Testis (tissue), 3 donors: ENCODE results near the gene TFAP2E. TPM values are rescaled to one million over a fixed set of nuclear protein-coding genes. Genes with fewer than 3 reads are reported as not detected.

Experiments used
- DNase-seq: peaks from one replicate; pipeline ENCODE4 v3.0.0-alpha.2; 2019
- H3K27ac ChIP-seq, 2 donors: fragments of 200-600 bp; sonication (generic); one replicate each; pipeline ENCODE4 v1.5.1; 2019
- H3K27me3 ChIP-seq: fragments of 200-600 bp; sonication (generic); one replicate; pipeline ENCODE4 v1.5.1; 2019
- H3K36me3 ChIP-seq: fragments of 200-600 bp; sonication (generic); one replicate; pipeline ENCODE4 v1.5.1; 2017; ENCODE audit warnings: low read depth; ENCODE audit errors: missing control alignments
- H3K4me1 ChIP-seq: fragments of 200-600 bp; sonication (generic); one replicate; pipeline ENCODE4 v1.5.1; 2019
- H3K4me3 ChIP-seq, 2 donors: fragments of 200-600 bp; sonication (generic); one replicate each; pipeline ENCODE4 v1.5.1; 2017 to 2019
- H3K9me3 ChIP-seq: fragments of 200-600 bp; sonication (generic); one replicate; pipeline ENCODE4 v1.5.1; 2017
- POLR2A ChIP-seq: fragments of 450-650 bp; IDR thresholded peaks from one replicate; pipeline ENCODE4 v1.6.1; 2017; ENCODE audit warnings: antibody characterized with exemption, mild to moderate bottlenecking, moderate library complexity
- WGBS, 2 donors: methylation state at CpG; one replicate each; pipeline ENCODE4 v1.1.5; 2018; 5-methylcytosine and 5-hydroxymethylcytosine counted together
- intact Hi-C: fragments of 100-400 bp; cut with DNase I; formaldehyde crosslinking; loops from one replicate; pipeline ENCODE4 v1.15.1; 2023; ENCODE audit warnings: low total_unique reads
- polyA plus RNA-seq: library from polyadenylated mRNA; stranded (reverse); fragments of 350-450 nt; fragmentation: Illumina TruSeq; extraction: RNeasy Lipid Tissue Mini Kit (QIAGEN cat#74804); gene quantifications from one replicate; pipeline ENCODE4 v1.2.3, GENCODE V29; 2014; ENCODE audit warnings: low read depth, low replicate concordance; ENCODE audit not compliant: insufficient read depth
- total RNA-seq, 2 donors: library from RNA; depleted of rRNA; stranded (reverse); fragments of >200 nt; gene quantifications; one replicate each; pipeline ENCODE4 v1.2.3, GENCODE V29; 2016
- TF ChIP-seq, protein P1 (sequence below), 3 experiments: fragments of 450-650 bp in 2 of 3; fragments of 200-600 bp in 1 of 3; sonication (generic) in 1 of 3; IDR thresholded peaks; one replicate each; pipeline ENCODE4 v1.5.1; 2016 to 2019; ENCODE audit warnings: antibody characterized with exemption in 3 of 3, mild to moderate bottlenecking in 2 of 3, moderate library complexity in 1 of 3

The TFAP2E gene
- total and polyA plus RNA-seq, 3 donors from 2014 or later, result 1.9 to 4.0 (median 1.9) TPM

DNA sequence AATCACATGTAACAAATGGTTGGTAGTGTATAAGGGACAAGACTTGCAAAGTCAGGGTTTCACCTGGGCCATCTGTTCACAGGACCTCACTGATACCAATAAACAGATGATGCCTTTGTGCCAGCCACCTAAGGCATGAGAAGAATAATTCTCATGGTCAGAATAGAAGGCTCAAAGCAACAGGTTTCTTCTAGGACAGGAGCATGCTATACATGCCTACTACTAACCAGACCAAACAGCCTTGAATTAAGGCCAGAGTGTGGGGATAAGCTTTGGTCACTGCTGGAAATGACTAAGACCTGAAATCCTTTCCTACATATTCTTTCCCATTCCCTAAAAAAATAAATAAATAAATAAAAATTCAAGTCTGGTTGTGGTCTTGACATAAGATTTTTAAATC lies 50.7 kb downstream of the TFAP2E start:
- Histone ChIP-seq H3K9me3 (no peaks in the 10 kb centered on the region), H3K27ac (no peak overlapping the region), H3K4me3 (no peak overlapping the region), H3K36me3 (no peaks in the 10 kb centered on the region), H3K27me3 (no peaks in the 10 kb centered on the region), H3K4me1 (no peaks in the 10 kb centered on the region)
- no peak for TF ChIP-seq POLR2A
- TF ChIP-seq, protein P1, sequence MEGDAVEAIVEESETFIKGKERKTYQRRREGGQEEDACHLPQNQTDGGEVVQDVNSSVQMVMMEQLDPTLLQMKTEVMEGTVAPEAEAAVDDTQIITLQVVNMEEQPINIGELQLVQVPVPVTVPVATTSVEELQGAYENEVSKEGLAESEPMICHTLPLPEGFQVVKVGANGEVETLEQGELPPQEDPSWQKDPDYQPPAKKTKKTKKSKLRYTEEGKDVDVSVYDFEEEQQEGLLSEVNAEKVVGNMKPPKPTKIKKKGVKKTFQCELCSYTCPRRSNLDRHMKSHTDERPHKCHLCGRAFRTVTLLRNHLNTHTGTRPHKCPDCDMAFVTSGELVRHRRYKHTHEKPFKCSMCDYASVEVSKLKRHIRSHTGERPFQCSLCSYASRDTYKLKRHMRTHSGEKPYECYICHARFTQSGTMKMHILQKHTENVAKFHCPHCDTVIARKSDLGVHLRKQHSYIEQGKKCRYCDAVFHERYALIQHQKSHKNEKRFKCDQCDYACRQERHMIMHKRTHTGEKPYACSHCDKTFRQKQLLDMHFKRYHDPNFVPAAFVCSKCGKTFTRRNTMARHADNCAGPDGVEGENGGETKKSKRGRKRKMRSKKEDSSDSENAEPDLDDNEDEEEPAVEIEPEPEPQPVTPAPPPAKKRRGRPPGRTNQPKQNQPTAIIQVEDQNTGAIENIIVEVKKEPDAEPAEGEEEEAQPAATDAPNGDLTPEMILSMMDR (IDR thresholded peaks at IDR 0.05), result no peak
- intact Hi-C loops, result no loop called here
- no peak for DNase-seq

DNA sequence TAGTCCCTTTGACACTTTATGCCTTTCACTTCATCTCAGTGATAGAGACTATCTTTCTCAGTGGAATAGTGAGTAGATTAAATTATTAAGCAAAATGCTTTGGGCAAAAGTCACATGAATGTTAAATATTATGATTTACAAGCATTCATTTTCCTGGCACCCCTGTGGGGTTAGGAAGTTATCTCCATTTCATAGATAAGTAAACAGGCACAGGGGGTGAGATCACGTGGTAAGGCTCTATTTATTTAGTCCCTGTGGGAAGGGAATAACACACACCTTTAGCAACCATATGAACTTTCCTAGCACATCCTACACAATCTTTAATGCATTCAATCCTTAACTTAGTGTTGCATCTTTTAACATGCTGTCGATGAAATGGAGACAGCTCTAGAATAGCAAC lies 55.9 kb downstream of the TFAP2E start:
- 70 to 78% methylated on average over 2 of the region's 2 CpGs for WGBS, 2 donors

DNA sequence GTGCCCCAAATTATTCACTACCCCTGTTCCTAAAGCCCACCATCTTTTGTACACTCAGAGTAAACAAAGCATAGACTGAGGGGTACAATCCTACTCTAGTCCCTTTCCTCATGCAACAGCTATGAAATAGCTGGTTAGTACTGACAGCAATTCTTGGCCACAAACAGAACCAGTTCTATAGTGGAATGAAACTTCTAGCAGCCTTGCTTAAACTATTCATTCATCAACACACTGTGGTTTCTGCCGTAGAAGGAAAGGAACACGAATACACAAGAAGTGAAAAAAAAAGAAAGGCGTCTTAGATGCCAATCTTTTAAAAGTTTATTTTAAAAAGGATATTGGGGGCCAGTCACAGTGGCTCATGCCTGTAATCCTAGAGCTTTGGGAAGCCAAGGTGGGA lies 58.3 kb downstream of the TFAP2E start:
- 91 to 95% methylated on average over 3 of the region's 3 CpGs for WGBS, 2 donors
- H3K27me3 ChIP-seq, result no peaks in the 10 kb centered on the region
- no peak for DNase-seq
- intact Hi-C loops, result no loop called here
- H3K36me3 ChIP-seq, result no peaks in the 10 kb centered on the region
- no peak overlapping the region for H3K27ac ChIP-seq
- no peak overlapping the region for H3K4me3 ChIP-seq
- TF ChIP-seq, protein P1 (IDR thresholded peaks at IDR 0.05), result no peak
- H3K9me3 ChIP-seq, result no peaks in the 10 kb centered on the region
- H3K4me1 ChIP-seq, result no peaks in the 10 kb centered on the region

More for the DNA sequence above, 55.9 kb downstream of the TFAP2E start:
- H3K27me3 ChIP-seq, result no peaks in the 10 kb centered on the region
- H3K27ac ChIP-seq, result no peak overlapping the region
- H3K4me3 ChIP-seq, result no peak overlapping the region
- no peaks in the 10 kb centered on the region for H3K4me1 ChIP-seq
- TF ChIP-seq, protein P1 (IDR thresholded peaks at IDR 0.05), result no peak
- TF ChIP-seq POLR2A, result no peak
- DNase-seq, result no peak
- no peaks in the 10 kb centered on the region for H3K36me3 ChIP-seq
- intact Hi-C loops, result no loop called here
- H3K9me3 ChIP-seq, result no peaks in the 10 kb centered on the region

DNA sequence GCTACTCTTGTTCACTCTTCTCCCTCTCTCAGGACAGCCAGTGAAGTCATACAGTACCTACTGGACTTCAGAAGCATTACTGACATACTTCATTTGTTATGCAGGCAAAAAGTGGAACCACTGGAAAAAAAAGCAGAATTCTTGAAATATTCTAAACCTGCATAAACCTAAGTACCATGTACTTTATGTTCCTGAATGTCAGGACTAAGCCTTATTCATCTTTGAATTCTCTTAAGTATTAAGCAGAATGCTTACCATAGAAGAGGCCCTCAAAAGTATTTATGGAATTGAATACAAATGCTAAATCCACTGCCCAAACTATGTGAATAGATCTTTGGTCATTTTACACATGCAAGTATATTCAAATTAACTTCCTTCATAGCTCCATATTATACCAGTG lies 60.4 kb downstream of the TFAP2E start:
- no peak overlapping the region for H3K4me3 ChIP-seq
- no peak for DNase-seq
- TF ChIP-seq, protein P1 (IDR thresholded peaks at IDR 0.05), result no peak
- no peak for TF ChIP-seq POLR2A
- peaks cover 7% of the 10 kb centered on the region for H3K4me1 ChIP-seq
- no peaks in the 10 kb centered on the region for H3K9me3 ChIP-seq
- no peak overlapping the region for H3K27ac ChIP-seq
- no peaks in the 10 kb centered on the region for H3K27me3 ChIP-seq
- H3K36me3 ChIP-seq, result no peaks in the 10 kb centered on the region
- intact Hi-C loops, result no loop called here

DNA sequence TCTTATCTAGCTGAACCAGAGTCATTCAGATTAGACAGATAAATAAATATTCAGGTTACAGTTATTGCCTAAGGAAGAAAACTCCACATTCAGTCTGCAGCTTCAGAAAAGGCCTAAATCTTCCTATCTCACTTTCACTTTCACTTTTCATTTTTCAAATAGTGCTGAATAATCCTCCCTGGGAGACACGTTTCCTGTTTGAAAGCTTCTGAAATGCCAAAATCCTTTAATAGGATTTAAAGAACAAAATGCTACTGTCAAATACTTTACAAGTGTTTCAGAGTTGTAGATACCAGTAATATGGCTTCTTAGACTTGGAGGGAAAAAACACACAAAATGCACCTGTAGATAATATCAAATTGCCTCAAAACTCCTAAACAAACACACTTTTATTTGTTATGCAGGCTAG lies 64.3 kb downstream of the TFAP2E start:
- H3K4me1 ChIP-seq, result peaks cover 16% of the 10 kb centered on the region

More for the DNA sequence above, 64.3 kb downstream of the TFAP2E start:
- no peak for DNase-seq
- TF ChIP-seq, protein P1 (IDR thresholded peaks at IDR 0.05), result no peak
- no peak for TF ChIP-seq POLR2A
- no peak overlapping the region for H3K4me3 ChIP-seq
- no peaks in the 10 kb centered on the region for H3K36me3 ChIP-seq
- H3K27me3 ChIP-seq, result no peaks in the 10 kb centered on the region
- no peaks in the 10 kb centered on the region for H3K9me3 ChIP-seq
- H3K27ac ChIP-seq, result peak overlapping the region in 1 of 2 donors; percentile 74
- intact Hi-C loops, result no loop called here
- 6 to 9% methylated on average over 1 of the region's 1 CpG for WGBS, 2 donors
